HepG2 (cell line): ENCODE measurements around the gene SPRYD3. TPM values are rescaled to one million over a fixed set of nuclear protein-coding genes. Genes with fewer than 3 reads are reported as not detected.

Experiments used
- ATAC-seq: fragments of 200-7000 bp; cut with Tn5 transposase; 3 replicates; pipeline ENCODE4 v1.9.1; 2020; ENCODE audit warnings: mild to moderate bottlenecking, moderate library complexity
- BruUV-seq: library from RNA; stranded (reverse); fragments of 400-500 nt; replicated peaks from 2 replicates; lab custom pipeline; 2021; lab: Mats Ljungman, UMichigan
- CTCF ChIA-PET: fragments of 300-600 bp; formaldehyde crosslinking; extraction: SDS; loops from one replicate; lab custom pipeline; 2021; ENCODE audit warnings: low total read pairs, inconsistent platforms, low intra/inter-chr PET ratio; lab: Yijun Ruan, JAX
- POLR2A ChIA-PET: fragments of 350-600 bp; sonication (Branson Sonifier 250); formaldehyde crosslinking; loops from one replicate; lab custom pipeline; 2020; ENCODE audit warnings: antibody characterized with exemption, inconsistent platforms; lab: Yijun Ruan, JAX
- DNase-seq: peaks from one replicate; pipeline ENCODE4 v3.0.0-alpha.2; 2015; ENCODE audit warnings: low spot score
- FAIRE-seq: peaks from 3 replicates; lab custom pipeline; 2011; peaks lifted over from hg19 to GRCh38; lab: Jason Lieb, UNC
- H2AFZ ChIP-seq: one replicate; pipeline ENCODE4 v1.6.1; 2011; ENCODE audit warnings: low read length, inconsistent platforms
- H3K27ac ChIP-seq: fragments of 300-600 bp; 3 replicates; pipeline ENCODE4 v1.8.0; 2011; ENCODE audit warnings: mixed run types, mild to moderate bottlenecking, mixed read lengths, low read length, inconsistent platforms; ENCODE audit not compliant: insufficient read depth; ENCODE audit errors: extremely low read length
- H3K27me3 ChIP-seq, 2 experiments: fragments of 200-600 bp in 1 of 2; 2 replicates in 1 of 2; 3 replicates in 1 of 2; pipeline versions ENCODE4 v1.6.0 to v1.8.0; 2011; ENCODE audit warnings: low read length in 2 of 2, mild to moderate bottlenecking in 2 of 2, moderate library complexity in 2 of 2, inconsistent platforms in 1 of 2; ENCODE audit not compliant: insufficient read depth in 2 of 2, control insufficient read depth in 1 of 2
- H3K36me3 ChIP-seq, 2 experiments: fragments of 200-600 bp in 1 of 2; replicated peaks in 1 of 2; 2 replicates in 1 of 2; 3 replicates in 1 of 2; pipeline versions ENCODE4 v1.5.1 to v1.8.0; 2011; ENCODE audit warnings: low read length in 2 of 2, inconsistent platforms in 1 of 2; ENCODE audit not compliant: insufficient read depth in 2 of 2, control insufficient read depth in 1 of 2
- H3K4me1 ChIP-seq: 2 replicates; pipeline ENCODE4 v1.5.1; 2012; ENCODE audit warnings: low read length, inconsistent platforms; ENCODE audit not compliant: insufficient read depth
- H3K4me2 ChIP-seq: 2 replicates; pipeline ENCODE4 v1.6.0; 2011; ENCODE audit warnings: low read depth, low read length, inconsistent platforms
- H3K4me3 ChIP-seq, 3 experiments: fragments of 200-600 bp in 1 of 3; sonication (generic), shearing (Covaris generic) in 1 of 3; replicated peaks in 1 of 3; 2 replicates each; pipeline ENCODE4 v1.5.1; 2011 to 2016; ENCODE audit warnings: low read length in 3 of 3, inconsistent platforms in 2 of 3, low read depth in 2 of 3, mild to moderate bottlenecking in 2 of 3, control low read depth in 1 of 3, mixed read lengths in 1 of 3; ENCODE audit not compliant: insufficient read depth in 1 of 3
- H3K79me2 ChIP-seq: one replicate; pipeline ENCODE4 v1.6.1; 2011; ENCODE audit warnings: low read length, inconsistent platforms; ENCODE audit not compliant: insufficient read depth
- H3K9ac ChIP-seq: 2 replicates; pipeline ENCODE4 v1.6.0; 2011; ENCODE audit warnings: mild to moderate bottlenecking, low read depth, low read length, inconsistent platforms; ENCODE audit not compliant: insufficient read depth
- H3K9me3 ChIP-seq: 2 replicates; pipeline ENCODE4 v1.5.1; 2012; ENCODE audit warnings: mild to moderate bottlenecking, low read length
- H4K20me1 ChIP-seq: 2 replicates; pipeline ENCODE4 v1.6.0; 2011; ENCODE audit warnings: inconsistent platforms, mild to moderate bottlenecking, low read length, moderate library complexity; ENCODE audit not compliant: insufficient read depth
- HOXA7 ChIP-seq: sonication (generic); formaldehyde crosslinking; IDR thresholded peaks from 2 replicates; pipeline ENCODE4 v1.8.1; 2022; ENCODE audit warnings: mild to moderate bottlenecking, missing genetic modification reagents, moderate library complexity
- NR2F2 ChIP-seq: IDR thresholded peaks from 2 replicates; pipeline ENCODE4 v1.6.1; 2012; ENCODE audit warnings: low read depth, inconsistent platforms, borderline replicate concordance
- SALL1 ChIP-seq: sonication (generic); formaldehyde crosslinking; IDR thresholded peaks from 2 replicates; pipeline ENCODE4 v1.8.0; 2022; ENCODE audit warnings: mild to moderate bottlenecking, missing genetic modification reagents
- STAG1 ChIP-seq: sonication (generic); formaldehyde crosslinking; IDR thresholded peaks from 2 replicates; pipeline ENCODE4 v1.4.0; 2020; ENCODE audit warnings: missing genetic modification reagents
- XBP1 ChIP-seq: sonication (generic); formaldehyde crosslinking; IDR thresholded peaks from 2 replicates; pipeline ENCODE4 v1.5.0; 2020; ENCODE audit warnings: missing genetic modification reagents
- WGBS: methylation state at CpG from one replicate; pipeline ENCODE4 v1.1.6; 2017; ENCODE audit warnings: low lambda C conversion rate; 5-methylcytosine and 5-hydroxymethylcytosine counted together
- in situ Hi-C: cut with HindIII; loops from 2 replicates; pipeline ENCODE4 v1.10.0; 2017; ENCODE audit warnings: low pct_unique_long_range_greater_than_20kb; ENCODE audit not compliant: extremely low pct_ligation_motif_present
- intact Hi-C: fragments of 100-400 bp; cut with micrococcal nuclease; formaldehyde crosslinking; loops from one replicate; pipeline ENCODE4 v1.10.0; 2022; ENCODE audit not compliant: unreplicated experiment
- polyA plus RNA-seq, 8 experiments: library from polyadenylated mRNA; depleted of rRNA in 3 of 8; stranded (reverse) in 7 of 8; unstranded in 1 of 8; fragments of >200 nt; fragmentation: Illumina TruSeq in 4 of 8; extraction: Trizol in 4 of 8; gene quantifications; 2 replicates each; pipeline versions ENCODE4 v1.2.1 to v1.2.3, GENCODE V29; 2011 to 2016; ENCODE audit warnings: low read depth in 4 of 8, missing spikeins in 1 of 8, mixed read lengths in 1 of 8; ENCODE audit not compliant: insufficient read depth in 1 of 8
- total RNA-seq, 5 experiments: library from RNA; depleted of rRNA; stranded (reverse); fragments of >200 nt; fragmentation: Illumina TruSeq; extraction: Trizol; gene quantifications; 2 replicates each; pipeline ENCODE4 v1.2.3, GENCODE V29; 2016; ENCODE audit warnings: low read depth in 1 of 5
- TF ChIP-seq, protein P1 (sequence below): sonication (generic); formaldehyde crosslinking; IDR thresholded peaks from 2 replicates; pipeline ENCODE4 v1.5.1; 2020; ENCODE audit warnings: mild to moderate bottlenecking, missing genetic modification reagents, moderate library complexity

SPRYD3 gene
- total and polyA plus RNA-seq, 2 of the 13 experiments (the other 11 are each of a cell fraction or from before 2014, with no cell fraction given): 9.0 to 9.2 TPM

DNA sequence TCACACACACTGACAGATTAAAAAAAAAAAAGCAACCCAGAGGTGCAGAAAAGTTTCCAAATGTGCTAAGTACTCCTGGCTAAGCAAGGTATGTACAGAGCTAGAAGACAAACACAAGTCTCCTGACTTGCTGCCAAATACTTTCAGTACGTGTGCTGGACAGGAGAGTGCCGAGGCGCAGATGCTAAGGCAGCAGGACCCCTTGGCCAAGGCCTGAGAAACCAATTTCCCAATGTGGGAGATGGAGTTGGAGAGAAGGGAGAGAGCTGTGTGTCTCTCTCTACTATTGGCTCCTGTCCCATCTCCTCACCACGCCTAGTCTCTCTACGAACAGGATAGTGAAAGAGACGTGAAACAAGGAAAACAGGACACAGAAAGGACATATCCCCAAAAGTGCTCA lies 5.3 kb downstream of the SPRYD3 start (continued):
- TF ChIP-seq, protein P1, sequence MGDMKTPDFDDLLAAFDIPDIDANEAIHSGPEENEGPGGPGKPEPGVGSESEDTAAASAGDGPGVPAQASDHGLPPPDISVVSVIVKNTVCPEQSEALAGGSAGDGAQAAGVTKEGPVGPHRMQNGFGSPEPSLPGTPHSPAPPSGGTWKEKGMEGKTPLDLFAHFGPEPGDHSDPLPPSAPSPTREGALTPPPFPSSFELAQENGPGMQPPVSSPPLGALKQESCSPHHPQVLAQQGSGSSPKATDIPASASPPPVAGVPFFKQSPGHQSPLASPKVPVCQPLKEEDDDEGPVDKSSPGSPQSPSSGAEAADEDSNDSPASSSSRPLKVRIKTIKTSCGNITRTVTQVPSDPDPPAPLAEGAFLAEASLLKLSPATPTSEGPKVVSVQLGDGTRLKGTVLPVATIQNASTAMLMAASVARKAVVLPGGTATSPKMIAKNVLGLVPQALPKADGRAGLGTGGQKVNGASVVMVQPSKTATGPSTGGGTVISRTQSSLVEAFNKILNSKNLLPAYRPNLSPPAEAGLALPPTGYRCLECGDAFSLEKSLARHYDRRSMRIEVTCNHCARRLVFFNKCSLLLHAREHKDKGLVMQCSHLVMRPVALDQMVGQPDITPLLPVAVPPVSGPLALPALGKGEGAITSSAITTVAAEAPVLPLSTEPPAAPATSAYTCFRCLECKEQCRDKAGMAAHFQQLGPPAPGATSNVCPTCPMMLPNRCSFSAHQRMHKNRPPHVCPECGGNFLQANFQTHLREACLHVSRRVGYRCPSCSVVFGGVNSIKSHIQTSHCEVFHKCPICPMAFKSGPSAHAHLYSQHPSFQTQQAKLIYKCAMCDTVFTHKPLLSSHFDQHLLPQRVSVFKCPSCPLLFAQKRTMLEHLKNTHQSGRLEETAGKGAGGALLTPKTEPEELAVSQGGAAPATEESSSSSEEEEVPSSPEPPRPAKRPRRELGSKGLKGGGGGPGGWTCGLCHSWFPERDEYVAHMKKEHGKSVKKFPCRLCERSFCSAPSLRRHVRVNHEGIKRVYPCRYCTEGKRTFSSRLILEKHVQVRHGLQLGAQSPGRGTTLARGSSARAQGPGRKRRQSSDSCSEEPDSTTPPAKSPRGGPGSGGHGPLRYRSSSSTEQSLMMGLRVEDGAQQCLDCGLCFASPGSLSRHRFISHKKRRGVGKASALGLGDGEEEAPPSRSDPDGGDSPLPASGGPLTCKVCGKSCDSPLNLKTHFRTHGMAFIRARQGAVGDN (CRISPR knock-in tag): no peak
- TF ChIP-seq HOXA7 (no peak), SALL1 (CRISPR knock-in tag) (no peak)

DNA sequence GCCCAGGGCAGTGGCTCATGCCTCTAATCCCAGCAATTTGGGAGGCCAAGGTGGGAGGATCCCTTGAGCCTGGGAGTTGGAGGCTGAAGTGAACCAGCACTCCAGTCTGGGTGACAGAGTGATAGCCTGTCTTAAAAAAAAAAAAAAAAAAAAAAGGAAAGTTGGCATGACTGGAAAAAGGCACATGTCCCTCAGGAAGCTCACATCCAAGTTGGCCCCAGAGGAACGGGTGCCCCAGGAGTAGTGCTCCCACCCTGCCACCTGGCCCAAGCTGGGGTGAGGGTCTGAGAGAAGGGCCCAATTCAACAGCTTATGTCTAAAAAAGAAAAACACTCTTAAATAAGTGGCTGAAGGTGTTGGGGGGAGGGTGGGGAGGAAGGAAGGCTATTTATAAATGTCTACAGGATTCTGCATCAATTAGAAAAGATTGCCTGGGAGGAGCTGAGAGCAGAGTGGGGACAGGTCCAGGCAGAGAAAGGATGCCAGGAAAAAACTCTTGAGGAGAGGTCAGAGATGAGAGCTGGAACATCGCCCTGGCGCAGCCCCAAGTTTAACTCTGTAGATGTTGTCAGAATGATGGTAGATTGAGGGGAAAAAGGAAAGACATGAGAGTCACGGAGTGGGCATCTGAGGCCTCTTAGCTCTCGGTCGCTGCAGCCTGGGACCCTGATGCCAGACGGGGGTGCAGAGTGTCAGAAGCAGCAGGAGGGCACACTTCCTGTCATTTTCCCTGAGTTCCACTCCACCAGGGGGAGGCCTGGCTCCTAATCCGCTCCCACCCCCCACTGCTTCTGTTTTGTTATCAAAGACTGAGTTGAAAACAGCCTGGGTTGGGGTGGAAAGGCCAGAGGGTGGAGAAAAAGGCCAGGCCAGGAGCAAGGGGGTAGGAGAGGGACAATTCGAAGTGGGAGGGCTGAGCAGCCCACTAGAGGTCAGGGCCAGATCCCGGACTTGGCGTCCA lies 7.3 kb downstream of the SPRYD3 start:
- H3K79me2 ChIP-seq: no peaks in the 10 kb centered on the region
- H3K4me2 ChIP-seq: no peak overlapping the region
- TF ChIP-seq STAG1: 0 out of 2 replicates have a peak, but pooled peaks have one; percentile 13
- no peak for TF ChIP-seq XBP1
- TF ChIP-seq NR2F2: no peak
- no peak overlapping the region for H2AFZ ChIP-seq
- in situ Hi-C loops (no loop called here), intact Hi-C loops (no loop called here)
- no peak overlapping the region for H3K9ac ChIP-seq
- POLR2A ChIA-PET: no interaction called here
- H3K27ac ChIP-seq: no peak overlapping the region
- WGBS: 85% methylated on average over 11 of the region's 11 CpGs
- BruUV-seq: no TSS peak
- DNase-seq: no peak
- CTCF ChIA-PET: no interaction called here
- peaks cover 38% of the 10 kb centered on the region for H3K4me1 ChIP-seq
- FAIRE-seq: no peak
- ATAC-seq: no peak
- H3K9me3 ChIP-seq: no peaks in the 10 kb centered on the region
- no peaks in the 10 kb centered on the region for H3K27me3 ChIP-seq
- no peak overlapping the region for H3K4me3 ChIP-seq
- no peaks in the 10 kb centered on the region for H4K20me1 ChIP-seq
- peaks cover 1 to 12% of the 10 kb centered on the region in 2 experiments; a peak in 2 of 5 replicates for H3K36me3 ChIP-seq
